CD14-positive monocyte (primary cell): ENCODE measurements around the gene SMCHD1. TPM values are rescaled to one million over a fixed set of nuclear protein-coding genes. Genes with fewer than 3 reads are reported as not detected.
"Not testable (repeated sequence)": the region's sequence is repeated elsewhere in the genome, so short reads cannot be mapped to it uniquely, and the experiment has no call there.

Source experiments
- DNase-seq, 3 donors: peaks; one replicate each; pipeline ENCODE4 v3.0.0-alpha.2; 2011 to 2022
- H2AFZ ChIP-seq: 2 replicates; pipeline ENCODE4 v1.6.0; 2012; ENCODE audit warnings: mild to moderate bottlenecking, low read depth, low read length, inconsistent platforms; ENCODE audit not compliant: insufficient read depth, poor library complexity, severe bottlenecking
- H3K27ac ChIP-seq, 2 donors: 1 replicate in 1 of 2; 2 replicates in 1 of 2; pipeline ENCODE4 v1.5.1; 2012 to 2013; ENCODE audit warnings: low read length in 2 of 2, control low read depth in 1 of 2, inconsistent platforms in 1 of 2, low read depth in 1 of 2, mild to moderate bottlenecking in 1 of 2
- H3K27me3 ChIP-seq, 2 donors: one replicate each; pipeline versions ENCODE4 v1.6.0 to v1.6.1; 2011 to 2013; ENCODE audit warnings: low read length in 2 of 2; ENCODE audit not compliant: control insufficient read depth in 2 of 2, insufficient read depth in 2 of 2
- H3K36me3 ChIP-seq, 2 donors: replicated peaks in 1 of 2; 1 replicate in 1 of 2; 2 replicates in 1 of 2; pipeline versions ENCODE4 v1.5.1 to v1.6.1; 2012 to 2013; ENCODE audit warnings: low read length in 2 of 2, control low read depth in 1 of 2, inconsistent platforms in 1 of 2, mild to moderate bottlenecking in 1 of 2; ENCODE audit not compliant: insufficient read depth in 2 of 2, control insufficient read depth in 1 of 2
- H3K4me1 ChIP-seq, 2 donors: 1 replicate in 1 of 2; 2 replicates in 1 of 2; pipeline versions ENCODE4 v1.5.1 to v1.6.1; 2012 to 2013; ENCODE audit warnings: low read length in 2 of 2, control low read depth in 1 of 2, inconsistent platforms in 1 of 2, mild to moderate bottlenecking in 1 of 2, moderate library complexity in 1 of 2; ENCODE audit not compliant: insufficient read depth in 2 of 2, control insufficient read depth in 1 of 2
- H3K4me2 ChIP-seq: replicated peaks from 2 replicates; pipeline ENCODE3; 2012; ENCODE audit warnings: low read length, moderate library complexity, mild to moderate bottlenecking; ENCODE audit not compliant: poor library complexity, severe bottlenecking; ENCODE audit errors: extremely low read depth
- H3K4me3 ChIP-seq, 3 experiments: fragments of 200-600 bp in 1 of 3; sonication (generic) in 1 of 3; replicated peaks in 1 of 3; 1 replicate in 2 of 3; 2 replicates in 1 of 3; pipeline ENCODE4 v1.5.1; 2011 to 2013; ENCODE audit warnings: low read length in 3 of 3, mild to moderate bottlenecking in 3 of 3, control low read depth in 2 of 3, low read depth in 2 of 3, inconsistent platforms in 1 of 3, moderate library complexity in 1 of 3
- H3K79me2 ChIP-seq: 2 replicates; pipeline ENCODE4 v1.6.0; 2012; ENCODE audit warnings: mild to moderate bottlenecking, control low read depth, inconsistent platforms, low read length, moderate library complexity; ENCODE audit not compliant: insufficient read depth
- H3K9ac ChIP-seq: 2 replicates; pipeline ENCODE4 v1.6.0; 2017; ENCODE audit warnings: low read length, mild to moderate bottlenecking; ENCODE audit not compliant: insufficient read depth, poor library complexity, severe bottlenecking
- H3K9me3 ChIP-seq, 2 donors: replicated peaks in 1 of 2; 1 replicate in 1 of 2; 2 replicates in 1 of 2; pipeline versions ENCODE4 v1.5.1 to v1.6.1; 2012 to 2013; ENCODE audit warnings: low read length in 2 of 2, control low read depth in 1 of 2; ENCODE audit not compliant: control insufficient read depth in 1 of 2, insufficient read depth in 1 of 2
- H4K20me1 ChIP-seq: 2 replicates; pipeline ENCODE4 v1.6.0; 2012; ENCODE audit warnings: mild to moderate bottlenecking, low read length, control low read depth, moderate library complexity; ENCODE audit not compliant: insufficient read depth
- H3K27ac Mint-ChIP-seq, 7 donors: one replicate each; pipeline ENCODE4 v1.8.0; 2020; ENCODE audit warnings: mild to moderate bottlenecking in 7 of 7, mixed read lengths in 7 of 7, moderate library complexity in 6 of 7, inconsistent platforms in 2 of 7
- H3K27me3 Mint-ChIP-seq, 3 donors: one replicate each; pipeline ENCODE4 v1.8.0; 2021 to 2022; ENCODE audit warnings: low read depth in 3 of 3, mild to moderate bottlenecking in 3 of 3, mixed read lengths in 3 of 3, moderate library complexity in 3 of 3, inconsistent platforms in 1 of 3
- H3K36me3 Mint-ChIP-seq, 2 donors: one replicate each; pipeline ENCODE4 v1.8.0; 2020; ENCODE audit warnings: mixed read lengths in 2 of 2, inconsistent platforms in 1 of 2, mild to moderate bottlenecking in 1 of 2
- H3K4me1 Mint-ChIP-seq: one replicate; pipeline ENCODE4 v1.8.0; 2020; ENCODE audit warnings: mild to moderate bottlenecking, mixed read lengths
- H3K4me3 Mint-ChIP-seq, 2 donors: one replicate each; pipeline ENCODE4 v1.8.0; 2020; ENCODE audit warnings: mild to moderate bottlenecking in 2 of 2, mixed read lengths in 2 of 2, moderate library complexity in 1 of 2
- H3K9me3 Mint-ChIP-seq, 7 donors: one replicate each; pipeline ENCODE4 v1.8.0; 2020 to 2022; ENCODE audit warnings: mixed read lengths in 7 of 7, mild to moderate bottlenecking in 6 of 7, moderate library complexity in 6 of 7, inconsistent platforms in 2 of 7
- CTCF ChIP-seq: fragments of 200-600 bp; IDR thresholded peaks from one replicate; pipeline ENCODE4 v1.8.0; 2022; ENCODE audit warnings: antibody characterized with exemption, mild to moderate bottlenecking
- WGBS: methylation state at CpG from one replicate; pipeline ENCODE4 v1.1.5; 2013; ENCODE audit warnings: missing lambda C conversion rate; ENCODE audit not compliant: insufficient coverage; 5-methylcytosine and 5-hydroxymethylcytosine counted together
- intact Hi-C, 2 donors: fragments of 100-400 bp; cut with micrococcal nuclease; formaldehyde crosslinking; loops; one replicate each; pipeline versions ENCODE4 v1.15.0 to v1.15.1; 2023
- polyA plus RNA-seq, 3 donors: library from polyadenylated mRNA; depleted of rRNA in 1 of 3; unstranded in 2 of 3; stranded (reverse) in 1 of 3; fragments of 300-500 nt in 2 of 3; fragments of >200 nt in 1 of 3; fragmentation: Illumina TruSeq in 2 of 3; gene quantifications; 1 replicate in 2 of 3; 2 replicates in 1 of 3; pipeline ENCODE4 v1.2.3, GENCODE V29; 2012 to 2021

The SMCHD1 gene
- polyA plus RNA-seq, 3 donors, result 12.7 to 45.5 (median 16.8) TPM

GRCh38 chr18:2826581-2826980 lies 171.1 kb downstream of the SMCHD1 start:
- H3K4me2 ChIP-seq, result no peak overlapping the region
- Mint-ChIP-seq H3K27ac (no peak overlapping the region), H3K36me3 (no peaks in the 10 kb centered on the region), H3K4me1 (peaks cover 3% of the 10 kb centered on the region), H3K27me3 (peaks cover 1 to 3% (median 2%) of the 10 kb centered on the region in 3 donors), H3K9me3 (peaks cover 0 to 8% (median 6%) of the 10 kb centered on the region in 7 donors), H3K4me3 (no peak overlapping the region)
- no peaks in the 10 kb centered on the region for H3K9me3 ChIP-seq
- no peak for TF ChIP-seq CTCF
- WGBS, result 91% methylated on average over 8 of the region's 10 CpGs
- intact Hi-C loops, result no loop called here
- no peak overlapping the region for H3K4me3 ChIP-seq
- no peaks in the 10 kb centered on the region for H3K79me2 ChIP-seq
- no peak overlapping the region for H3K27ac ChIP-seq
- H3K36me3 ChIP-seq, result no peaks in the 10 kb centered on the region
- no peaks in the 10 kb centered on the region for H4K20me1 ChIP-seq
- H3K9ac ChIP-seq, result no peak overlapping the region
- no peaks in the 10 kb centered on the region for H3K27me3 ChIP-seq
- H3K4me1 ChIP-seq, result no peaks in the 10 kb centered on the region
- no peak for DNase-seq
- H2AFZ ChIP-seq, result no peak overlapping the region

GRCh38 chr18:2827061-2827460 lies 171.5 kb downstream of the SMCHD1 start:
- no peak overlapping the region for H3K4me3 ChIP-seq
- H3K27ac Mint-ChIP-seq, result no peak overlapping the region
- H3K36me3 Mint-ChIP-seq, result no peaks in the 10 kb centered on the region
- no peak overlapping the region for H3K4me3 Mint-ChIP-seq
- H3K79me2 ChIP-seq, result no peaks in the 10 kb centered on the region
- H3K9me3 Mint-ChIP-seq, result peaks cover 0 to 8% (median 6%) of the 10 kb centered on the region in 7 donors
- H4K20me1 ChIP-seq, result no peaks in the 10 kb centered on the region
- WGBS, result 100% methylated on average over 2 of the region's 5 CpGs
- no peaks in the 10 kb centered on the region for H3K36me3 ChIP-seq
- no peak overlapping the region for H3K4me2 ChIP-seq
- intact Hi-C loops, result no loop called here
- H3K4me1 ChIP-seq, result no peaks in the 10 kb centered on the region
- H3K27me3 Mint-ChIP-seq, result peaks cover 1 to 3% (median 2%) of the 10 kb centered on the region in 3 donors
- H3K4me1 Mint-ChIP-seq, result peaks cover 3% of the 10 kb centered on the region
- H3K9ac ChIP-seq, result no peak overlapping the region
- H2AFZ ChIP-seq, result no peak overlapping the region
- no peak for TF ChIP-seq CTCF
- no peak for DNase-seq
- no peaks in the 10 kb centered on the region for H3K27me3 ChIP-seq
- no peaks in the 10 kb centered on the region for H3K9me3 ChIP-seq
- H3K27ac ChIP-seq, result no peak overlapping the region

GRCh38 chr18:2836118-2836517 lies 180.6 kb downstream of the SMCHD1 start:
- intact Hi-C loops, result not testable (repeated sequence)

More at GRCh38 chr18:2836118-2836517, 180.6 kb downstream of the SMCHD1 start:
- H3K36me3 ChIP-seq, H3K27me3 ChIP-seq, H3K4me1 Mint-ChIP-seq, H3K79me2 ChIP-seq, H3K4me2 ChIP-seq, H3K9me3 ChIP-seq, H3K27me3 Mint-ChIP-seq, H3K4me3 ChIP-seq, H2AFZ ChIP-seq, H4K20me1 ChIP-seq, DNase-seq, H3K9ac ChIP-seq, H3K4me3 Mint-ChIP-seq, H3K4me1 ChIP-seq, H3K27ac ChIP-seq, H3K27ac Mint-ChIP-seq, H3K36me3 Mint-ChIP-seq: not testable (repeated sequence)
- peaks cover 7 to 22% (median 14%) of the 10 kb centered on the region in 7 donors for H3K9me3 Mint-ChIP-seq
- 100% methylated on average over 1 of the region's 3 CpGs for WGBS
